Kidney epithelial cell (primary cell): ENCODE results near the gene GOPC. TPM values are rescaled to one million over a fixed set of nuclear protein-coding genes. Genes with fewer than 3 reads are reported as not detected.
A peak's percentile ranks its signal among the peaks of the same experiment; 100 is the strongest.
"Not testable (repeated sequence)": the region's sequence is repeated elsewhere in the genome, so short reads cannot be mapped to it uniquely, and the experiment has no call there.

ENCODE experiments used
- DNase-seq: peaks from one replicate; pipeline ENCODE4 v3.0.0-alpha.2; 2010; ENCODE audit warnings: low read depth
- H3K27me3 ChIP-seq: 2 replicates; pipeline ENCODE4 v1.6.0; 2011; ENCODE audit warnings: low read length; ENCODE audit not compliant: control insufficient read depth, insufficient read depth
- H3K36me3 ChIP-seq: 2 replicates; pipeline ENCODE4 v1.5.1; 2011; ENCODE audit warnings: low read length; ENCODE audit not compliant: control insufficient read depth, insufficient read depth
- H3K4me3 ChIP-seq: 2 replicates; pipeline ENCODE4 v1.5.1; 2011; ENCODE audit warnings: low read depth, mild to moderate bottlenecking, control low read depth, low read length
- total RNA-seq: library from RNA; depleted of rRNA; stranded (reverse); fragments of >200 nt; gene quantifications from 2 replicates; pipeline ENCODE4 v1.2.3, GENCODE V29; 2015
- TF ChIP-seq, protein P1 (sequence below): IDR thresholded peaks from 2 replicates; pipeline ENCODE4 v1.5.1; 2011; ENCODE audit warnings: mild to moderate bottlenecking, moderate library complexity, low read length, control low read depth, inconsistent platforms; ENCODE audit not compliant: insufficient read depth, poor library complexity, severe bottlenecking

GOPC gene
- total RNA-seq: 20.0 and 25.9 TPM in 2 replicates

DNA sequence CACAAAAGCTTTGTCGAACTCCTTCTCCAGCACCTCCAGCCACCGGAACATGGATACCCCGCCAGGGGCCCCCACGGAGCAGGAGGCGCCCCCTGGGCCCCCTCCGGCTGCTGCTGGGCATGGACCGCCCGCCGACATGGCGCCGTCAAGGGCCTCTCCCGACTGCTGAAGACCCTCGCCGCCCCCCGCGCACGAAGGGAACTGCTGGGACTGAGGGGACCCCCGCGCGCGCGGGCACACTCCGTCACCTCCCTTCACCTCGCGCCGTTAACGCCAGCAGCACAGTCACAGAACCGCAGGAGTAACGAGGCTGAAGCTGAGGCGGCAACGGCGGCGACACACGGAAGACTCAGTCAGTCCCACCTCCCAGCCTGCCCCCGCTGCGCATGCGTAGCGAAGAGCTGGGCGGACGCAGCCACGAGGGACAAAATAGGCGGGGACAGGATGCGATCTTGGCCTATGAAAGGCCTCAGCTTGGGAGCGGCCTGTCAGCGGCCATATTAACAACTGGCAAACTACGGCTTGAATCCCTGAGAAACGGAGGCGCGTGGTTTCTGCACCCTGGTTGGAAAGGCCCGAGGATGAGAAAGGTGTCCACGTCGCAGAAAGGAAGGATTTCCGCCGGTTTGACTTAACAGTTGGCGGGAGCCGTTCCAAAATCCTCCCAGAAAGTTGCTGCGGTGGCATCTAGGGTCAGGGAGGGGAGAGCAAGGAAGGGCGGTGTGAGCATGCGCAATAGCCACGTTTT, at the start of gene GOPC:
GOPC (minus strand) TSS at position 361 of the 748 bp plus-strand sequence; CDS start at position 138, 223 bp downstream.
- TF ChIP-seq, protein P1, sequence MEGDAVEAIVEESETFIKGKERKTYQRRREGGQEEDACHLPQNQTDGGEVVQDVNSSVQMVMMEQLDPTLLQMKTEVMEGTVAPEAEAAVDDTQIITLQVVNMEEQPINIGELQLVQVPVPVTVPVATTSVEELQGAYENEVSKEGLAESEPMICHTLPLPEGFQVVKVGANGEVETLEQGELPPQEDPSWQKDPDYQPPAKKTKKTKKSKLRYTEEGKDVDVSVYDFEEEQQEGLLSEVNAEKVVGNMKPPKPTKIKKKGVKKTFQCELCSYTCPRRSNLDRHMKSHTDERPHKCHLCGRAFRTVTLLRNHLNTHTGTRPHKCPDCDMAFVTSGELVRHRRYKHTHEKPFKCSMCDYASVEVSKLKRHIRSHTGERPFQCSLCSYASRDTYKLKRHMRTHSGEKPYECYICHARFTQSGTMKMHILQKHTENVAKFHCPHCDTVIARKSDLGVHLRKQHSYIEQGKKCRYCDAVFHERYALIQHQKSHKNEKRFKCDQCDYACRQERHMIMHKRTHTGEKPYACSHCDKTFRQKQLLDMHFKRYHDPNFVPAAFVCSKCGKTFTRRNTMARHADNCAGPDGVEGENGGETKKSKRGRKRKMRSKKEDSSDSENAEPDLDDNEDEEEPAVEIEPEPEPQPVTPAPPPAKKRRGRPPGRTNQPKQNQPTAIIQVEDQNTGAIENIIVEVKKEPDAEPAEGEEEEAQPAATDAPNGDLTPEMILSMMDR: peak; percentile 18
- Histone ChIP-seq H3K4me3 (peak within 1 kb of the TSS; percentile 78), H3K36me3 (no peaks in the 10 kb centered on the region), H3K27me3 (no peaks in the 10 kb centered on the region)
- DNase-seq: peak; percentile 92

DNA sequence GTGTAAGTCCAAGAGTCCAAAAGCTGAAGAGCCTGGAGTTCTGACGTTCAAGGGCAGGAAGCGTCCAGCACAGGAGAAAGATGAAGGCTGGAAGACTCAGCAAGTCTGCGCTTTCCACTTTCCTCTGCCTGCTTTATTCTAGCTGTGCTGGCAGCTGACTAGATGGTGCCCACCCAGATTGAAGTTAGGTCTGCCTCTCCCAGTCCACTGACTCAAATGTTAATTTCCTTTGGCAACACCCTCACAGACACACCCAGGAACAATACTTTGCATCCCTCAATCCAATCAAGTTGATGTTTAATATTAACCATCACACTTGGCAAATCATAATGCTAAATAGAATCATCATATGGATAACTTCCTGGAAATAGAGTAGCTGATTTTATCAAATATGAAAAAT, 49.7 kb upstream of the GOPC start:
- not testable (repeated sequence) for DNase-seq, H3K4me3 ChIP-seq, H3K27me3 ChIP-seq, H3K36me3 ChIP-seq

DNA sequence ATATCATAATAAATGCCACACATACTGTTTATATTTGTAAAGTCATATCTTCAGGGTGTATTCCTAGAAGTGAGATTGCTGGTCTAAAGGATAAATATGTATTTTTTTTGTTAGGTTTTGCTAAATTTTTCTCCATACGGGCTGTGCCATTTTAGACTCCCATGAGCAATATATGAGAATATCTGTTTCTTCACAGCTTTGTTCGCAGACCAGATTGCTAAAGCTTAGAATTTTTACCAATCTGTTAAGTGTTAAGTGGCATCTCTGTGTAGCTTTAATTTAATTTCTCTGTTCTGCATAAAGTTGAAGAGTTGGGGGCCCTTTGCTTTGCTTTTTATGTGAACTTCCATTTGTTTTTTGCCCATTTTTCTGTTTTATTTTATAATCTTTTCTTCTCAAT, 40.7 kb upstream of the GOPC start:
- Histone ChIP-seq H3K36me3 (no peaks in the 10 kb centered on the region), H3K27me3 (no peaks in the 10 kb centered on the region), H3K4me3 (no peak overlapping the region)
- TF ChIP-seq, protein P1: no peak
- no peak for DNase-seq

DNA sequence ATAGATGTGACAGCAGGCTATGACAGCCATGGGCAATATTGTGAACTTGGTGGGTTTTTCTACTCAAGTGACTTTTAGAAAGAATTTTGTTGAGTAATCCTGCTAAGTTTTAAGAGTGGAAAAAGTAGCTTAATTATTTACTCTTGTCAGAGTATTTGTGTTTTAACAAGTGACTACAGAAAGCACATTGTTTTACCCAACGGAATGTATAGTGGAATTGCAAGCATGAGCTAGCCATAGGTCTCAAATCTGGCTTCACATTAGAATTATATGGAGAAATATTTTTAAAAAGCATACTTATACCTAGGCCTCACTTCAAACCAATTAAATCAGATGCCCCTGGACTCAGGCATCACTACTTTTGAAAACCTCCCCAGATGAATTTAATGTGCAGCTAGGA, 35.5 kb upstream of the GOPC start:
- Histone ChIP-seq H3K4me3 (no peak overlapping the region), H3K27me3 (no peaks in the 10 kb centered on the region), H3K36me3 (no peaks in the 10 kb centered on the region)
- no peak for DNase-seq
- TF ChIP-seq, protein P1: no peak

DNA sequence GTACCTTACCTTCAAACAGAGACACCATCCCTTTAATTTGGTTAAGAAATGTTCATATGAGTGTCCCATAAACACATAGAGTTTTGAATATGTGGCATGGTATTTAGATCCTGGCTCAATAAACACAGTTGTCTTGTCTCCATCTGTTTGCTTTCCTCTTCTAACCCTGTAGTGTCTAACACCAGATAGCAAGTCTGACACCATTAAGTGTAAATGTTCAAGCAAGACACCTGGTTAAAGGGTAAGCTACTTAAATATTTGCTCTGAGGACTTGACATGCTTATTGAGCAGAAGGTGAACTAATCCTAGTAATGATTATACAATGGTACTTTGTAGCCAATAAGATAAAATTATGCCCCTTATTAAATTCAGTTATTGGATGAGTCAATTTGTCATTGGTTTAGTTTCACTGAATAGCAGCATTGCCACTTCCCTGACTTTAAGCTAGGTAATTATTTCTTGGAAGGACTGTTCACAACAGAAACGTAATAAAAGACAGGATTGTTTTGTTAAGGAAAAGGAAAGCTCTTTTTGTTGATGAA, 26.9 kb upstream of the GOPC start:
- no peak overlapping the region for H3K4me3 ChIP-seq
- TF ChIP-seq, protein P1: no peak
- no peaks in the 10 kb centered on the region for H3K36me3 ChIP-seq
- DNase-seq: no peak
- no peaks in the 10 kb centered on the region for H3K27me3 ChIP-seq

DNA sequence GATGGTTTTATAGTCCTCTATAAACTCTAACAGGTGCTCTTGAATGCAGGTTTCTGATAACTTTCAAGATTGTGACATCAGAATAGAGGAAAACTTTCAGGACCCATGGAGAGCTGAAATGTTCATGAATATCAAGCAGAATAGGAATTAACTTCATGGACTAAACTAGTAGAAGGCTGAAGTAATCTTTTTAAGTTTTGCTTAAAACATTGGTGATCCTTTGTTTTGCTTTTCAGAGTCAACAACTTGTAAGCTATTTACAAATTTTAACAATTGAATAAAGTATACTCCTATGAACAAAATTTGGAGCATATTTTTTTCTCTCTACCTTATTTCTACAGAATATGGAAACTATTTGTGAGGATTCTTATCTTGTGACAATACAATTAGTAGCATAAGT, 25.2 kb upstream of the GOPC start:
- no peaks in the 10 kb centered on the region for H3K27me3 ChIP-seq
- no peak for DNase-seq
- TF ChIP-seq, protein P1: no peak

More for the DNA sequence above, 25.2 kb upstream of the GOPC start:
- H3K36me3 ChIP-seq: no peaks in the 10 kb centered on the region
- H3K4me3 ChIP-seq: no peak overlapping the region
